DMS 273 (cell line): ENCODE results near the gene GLB1L2.
A peak's percentile ranks its signal among the peaks of the same experiment; 100 is the strongest.

Experiments
- DNase-seq: peaks from one replicate; lab custom pipeline; 2025; ENCODE audit not compliant: unreplicated experiment; lab: John Stamatoyannopoulos, UW

Gene GLB1L2

GRCh38 chr11:134365011-134365925 lies 33.5 kb downstream of the GLB1L2 start:
- no peak for DNase-seq

GRCh38 chr11:134366254-134366653 lies 34.5 kb downstream of the GLB1L2 start:
- DNase-seq = no peak

GRCh38 chr11:134367781-134368180 lies 36.0 kb downstream of the GLB1L2 start:
- DNase-seq = no peak

- no peak for DNase-seq
These were observed 38.1 kb downstream of the GLB1L2 start for GRCh38 chr11:134369656-134370525.

- DNase-seq = no peak
These were observed 39.0 kb downstream of the GLB1L2 start for GRCh38 chr11:134370526-134371435.

GRCh38 chr11:134371436-134372185 lies 39.8 kb downstream of the GLB1L2 start:
- no peak for DNase-seq

GRCh38 chr11:134372536-134372935 lies 40.7 kb downstream of the GLB1L2 start:
- DNase-seq = no peak

- DNase-seq = peak; percentile 74
These were observed 41.2 kb downstream of the GLB1L2 start for GRCh38 chr11:134372961-134373360.

- no peak for DNase-seq
These were observed 41.8 kb downstream of the GLB1L2 start for GRCh38 chr11:134373591-134374052.

- no peak for DNase-seq
These were observed 42.4 kb downstream of the GLB1L2 start for GRCh38 chr11:134374171-134374570.

- no peak for DNase-seq
These were observed 43.2 kb downstream of the GLB1L2 start for GRCh38 chr11:134374891-134375550.

- DNase-seq = no peak
These were observed 44.5 kb downstream of the GLB1L2 start for GRCh38 chr11:134376150-134376921.

- no peak for DNase-seq
These were observed 46.1 kb downstream of the GLB1L2 start for GRCh38 chr11:134377876-134378275.

GRCh38 chr11:134379241-134379640 lies 47.5 kb downstream of the GLB1L2 start:
- DNase-seq = no peak

- no peak for DNase-seq
These were observed 48.4 kb downstream of the GLB1L2 start for GRCh38 chr11:134380229-134380628.

GRCh38 chr11:134380785-134381184 lies 49.0 kb downstream of the GLB1L2 start:
- no peak for DNase-seq

GRCh38 chr11:134382257-134382656 lies 50.5 kb downstream of the GLB1L2 start:
- no peak for DNase-seq

- no peak for DNase-seq
These were observed 51.0 kb downstream of the GLB1L2 start for GRCh38 chr11:134382830-134383229.
